HG03575 (cell line): Measurements from ENCODE around the gene AGXT.

Source experiments
- ATAC-seq: cut with Tn5 transposase; IDR thresholded peaks from one replicate; pipeline ENCODE4 v1.9.1; 2021; ENCODE audit not compliant: unreplicated experiment, insufficient number of reproducible peaks, low FRiP score; ENCODE audit errors: extremely low read depth

AGXT gene

GRCh38 chr2:240921311-240921994 lies 52.8 kb downstream of the AGXT start:
- ATAC-seq: no peak

GRCh38 chr2:240921995-240922244 lies 53.3 kb downstream of the AGXT start:
- ATAC-seq: no peak

GRCh38 chr2:240922245-240922981 lies 53.8 kb downstream of the AGXT start:
- ATAC-seq: no peak

- ATAC-seq: no peak
Observed at GRCh38 chr2:240922982-240923537, 54.4 kb downstream of the AGXT start.

GRCh38 chr2:240925191-240925567 lies 56.6 kb downstream of the AGXT start:
- ATAC-seq: no peak

- ATAC-seq: no peak
Observed at GRCh38 chr2:240925568-240926515, 57.2 kb downstream of the AGXT start.

GRCh38 chr2:240926516-240927389 lies 58.1 kb downstream of the AGXT start:
- ATAC-seq: no peak

GRCh38 chr2:240927390-240927781 lies 58.8 kb downstream of the AGXT start:
- no peak for ATAC-seq

GRCh38 chr2:240928476-240929363 lies 60.1 kb downstream of the AGXT start:
- ATAC-seq: no peak

GRCh38 chr2:240929364-240930095 lies 60.9 kb downstream of the AGXT start:
- ATAC-seq: no peak
